Activated CD8-positive, alpha-beta memory T cell treated with anti-CD3 and anti-CD28 coated beads for 36 hours (primary cell): ENCODE data around the gene CLIC1. TPM values are rescaled to one million over a fixed set of nuclear protein-coding genes. Genes with fewer than 3 reads are reported as not detected.

Experiments used
- CTCF ChIA-PET: fragments of 350-600 bp; sonication (Branson Sonifier 250); formaldehyde crosslinking; loops from one replicate; lab custom pipeline; 2021; ENCODE audit warnings: antibody characterized with exemption; lab: Charles Lee
- POLR2A ChIA-PET: fragments of 350-600 bp; sonication (Branson Sonifier 250); formaldehyde crosslinking; loops from one replicate; lab custom pipeline; 2021; ENCODE audit warnings: antibody characterized with exemption; lab: Charles Lee
- total RNA-seq, 2 experiments: library from RNA; stranded (reverse); gene quantifications; one replicate each; pipeline ENCODE4 v1.2.3, GENCODE V29; 2021

Gene CLIC1
- total RNA-seq, 2 experiments from 2014 or later: 383 to 395 TPM

GRCh38 chr6:31700740-31701401, 35.5 kb downstream of the CLIC1 start:
- POLR2A ChIA-PET: interaction anchor here (0.6 kb wide), 1 partner anchor 134 kb away, joined by 5 read pairs; no protein-coding TSS in a partner anchor
- CTCF ChIA-PET: no interaction called here

GRCh38 chr6:31697555-31697954, 38.8 kb downstream of the CLIC1 start:
- CTCF ChIA-PET: no interaction called here
- POLR2A ChIA-PET: no interaction called here

GRCh38 chr6:31693535-31693934, 42.8 kb downstream of the CLIC1 start:
- POLR2A ChIA-PET: interaction anchor here (0.5 to 0.9 kb wide), 3 partner anchors 10 to 137 kb away, joined by 3 to 7 read pairs (median 3); partner anchors contain the start of gene ABHD16A
- CTCF ChIA-PET: interaction anchor here (0.6 to 2.5 kb wide), 4 partner anchors 9 to 97 kb away, joined by 3 to 8 read pairs (median 4); partner anchors contain the start of gene LY6G5C

GRCh38 chr6:31692886-31693285, 43.4 kb downstream of the CLIC1 start:
- ChIA-PET CTCF (interaction anchor here (0.6 to 2.5 kb wide), 4 partner anchors 9 to 226 kb away, joined by 3 to 8 read pairs (median 3); no protein-coding TSS in a partner anchor), POLR2A (interaction anchor here (0.5 kb wide), 1 partner anchor 40 kb away, joined by 3 read pairs; no protein-coding TSS in a partner anchor)

- POLR2A ChIA-PET: no interaction called here
- CTCF ChIA-PET: interaction anchor here (1.4 to 1.9 kb wide), 2 partner anchors 12 to 24 kb away, joined by 3 to 7 read pairs; partner anchors contain the start of gene LY6G5C
These were observed 44.0 kb downstream of the CLIC1 start for GRCh38 chr6:31692353-31692752.

- POLR2A ChIA-PET: no interaction called here
- CTCF ChIA-PET: interaction anchor here (1.4 to 1.9 kb wide), 2 partner anchors 11 to 23 kb away, joined by 3 to 7 read pairs; partner anchors contain the start of gene LY6G5C
These were observed 44.7 kb downstream of the CLIC1 start for GRCh38 chr6:31691564-31692108.

- POLR2A ChIA-PET: no interaction called here
These were observed 45.3 kb downstream of the CLIC1 start for GRCh38 chr6:31691078-31691463.

GRCh38 chr6:31690231-31691077, 45.9 kb downstream of the CLIC1 start:
- CTCF ChIA-PET: interaction anchor here (0.5 to 1.9 kb wide), 4 partner anchors 10 to 45 kb away, joined by 3 to 7 read pairs (median 3); partner anchors contain the start of gene LY6G5C
- POLR2A ChIA-PET: interaction anchor here (0.6 kb wide), 1 partner anchor 1628 kb away, joined by 3 read pairs; no protein-coding TSS in a partner anchor

More at GRCh38 chr6:31691078-31691463, 45.3 kb downstream of the CLIC1 start:
- CTCF ChIA-PET: interaction anchor here (0.5 to 1.9 kb wide), 3 partner anchors 10 to 44 kb away, joined by 3 to 7 read pairs (median 3); partner anchors contain the start of gene LY6G5C

GRCh38 chr6:31689249-31690110, 46.9 kb downstream of the CLIC1 start:
- ChIA-PET CTCF (interaction anchor here (1.3 kb wide), 1 partner anchor 9 kb away, joined by 3 read pairs; no protein-coding TSS in a partner anchor), POLR2A (no interaction called here)

GRCh38 chr6:31687860-31688693, 48.3 kb downstream of the CLIC1 start:
- CTCF ChIA-PET: no interaction called here
- POLR2A ChIA-PET: no interaction called here

GRCh38 chr6:31687321-31687720, 49.0 kb downstream of the CLIC1 start:
- ChIA-PET CTCF (no interaction called here), POLR2A (interaction anchor here (0.5 kb wide), 1 partner anchor 9 kb away, joined by 5 read pairs; no protein-coding TSS in a partner anchor)

GRCh38 chr6:31686483-31686882, 49.8 kb downstream of the CLIC1 start:
- ChIA-PET POLR2A (no interaction called here), CTCF (no interaction called here)

- ChIA-PET POLR2A (no interaction called here), CTCF (interaction anchor here (1.5 to 1.7 kb wide), 2 partner anchors 10 to 19 kb away, joined by 3 to 4 read pairs; no protein-coding TSS in a partner anchor)
These were observed 52.7 kb downstream of the CLIC1 start for GRCh38 chr6:31683591-31683990.

GRCh38 chr6:31681135-31681671, 55.1 kb downstream of the CLIC1 start:
- ChIA-PET CTCF (interaction anchor here (0.7 to 2.2 kb wide), 6 partner anchors 10 to 93 kb away, joined by 3 to 12 read pairs (median 5); partner anchors contain the start of genes ABHD16A and DDAH2), POLR2A (interaction anchor here (0.6 kb wide), 1 partner anchor 18 kb away, joined by 8 read pairs; no protein-coding TSS in a partner anchor)
